K562 (cell line): ENCODE results near the gene TMPRSS9.

Source experiments
- ATF7 ChIP-seq: fragments of 450-650 bp; IDR thresholded peaks from 2 replicates; pipeline ENCODE4 v1.7.1; 2014; ENCODE audit warnings: mild to moderate bottlenecking, moderate library complexity
- HMG20A ChIP-seq: fragments of 450-650 bp; formaldehyde crosslinking; conservative IDR thresholded peaks from 2 replicates; pipeline ENCODE4 v1.4.0; 2020; ENCODE audit warnings: mild to moderate bottlenecking, mixed read lengths
- KDM4B ChIP-seq, 2 experiments: fragments of 450-650 bp in 1 of 2; sonication (generic) in 1 of 2; IDR thresholded peaks; 2 replicates each; pipeline ENCODE4 v1.6.1; 2016 to 2017; ENCODE audit warnings: borderline replicate concordance in 2 of 2, antibody characterized with exemption in 1 of 2, low read depth in 1 of 2, mild to moderate bottlenecking in 1 of 2
- MYNN ChIP-seq, 2 experiments: sonication (generic); formaldehyde crosslinking in 1 of 2; IDR thresholded peaks; 2 replicates each; pipeline versions ENCODE4 v1.5.0 to v1.6.1; 2016 to 2020; ENCODE audit warnings: antibody characterized with exemption in 1 of 2, missing genetic modification reagents in 1 of 2
- POLR2A ChIP-seq: fragments of 450-650 bp; conservative IDR thresholded peaks from 2 replicates; pipeline ENCODE4 v1.6.1; 2016
- POLR2AphosphoS5 ChIP-seq: IDR thresholded peaks from 2 replicates; pipeline ENCODE4 v1.6.1; 2011; ENCODE audit warnings: mild to moderate bottlenecking, low read depth, low read length, moderate library complexity; ENCODE audit not compliant: control insufficient read depth, insufficient read depth
- SIX5 ChIP-seq, 2 experiments: IDR thresholded peaks; 2 replicates each; pipeline ENCODE4 v1.6.1; 2011; ENCODE audit warnings: low read length in 2 of 2, borderline replicate concordance in 1 of 2, low read depth in 1 of 2, mild to moderate bottlenecking in 1 of 2, moderate library complexity in 1 of 2; ENCODE audit not compliant: insufficient read depth in 1 of 2
- ZBTB7A ChIP-seq: IDR thresholded peaks from 2 replicates; pipeline ENCODE4 v1.6.1; 2011; ENCODE audit warnings: low read depth, mild to moderate bottlenecking, low read length, moderate library complexity, borderline replicate concordance; ENCODE audit not compliant: control insufficient read depth
- ZFP36 ChIP-seq: fragments of 150-350 bp; IDR thresholded peaks from 2 replicates; pipeline ENCODE4 v1.6.1; 2018; ENCODE audit warnings: low read length, low read depth; ENCODE audit not compliant: partially characterized antibody
- TF ChIP-seq, protein P1 (sequence below): sonication (generic); formaldehyde crosslinking; IDR thresholded peaks from 2 replicates; pipeline ENCODE4 v1.8.1; 2023; ENCODE audit warnings: mild to moderate bottlenecking, missing genetic modification reagents
- TF ChIP-seq, protein P2 (sequence below), 3 experiments: IDR thresholded peaks in 2 of 3; conservative IDR thresholded peaks in 1 of 3; 2 replicates each; pipeline ENCODE4 v1.5.1; 2011 to 2012; ENCODE audit warnings: low read length in 3 of 3, mild to moderate bottlenecking in 3 of 3, control low read depth in 2 of 3, improper control_type of control experiment in 1 of 3, inconsistent platforms in 1 of 3, low read depth in 1 of 3, mixed read lengths in 1 of 3, moderate library complexity in 1 of 3; ENCODE audit not compliant: insufficient read depth in 2 of 3

DNA sequence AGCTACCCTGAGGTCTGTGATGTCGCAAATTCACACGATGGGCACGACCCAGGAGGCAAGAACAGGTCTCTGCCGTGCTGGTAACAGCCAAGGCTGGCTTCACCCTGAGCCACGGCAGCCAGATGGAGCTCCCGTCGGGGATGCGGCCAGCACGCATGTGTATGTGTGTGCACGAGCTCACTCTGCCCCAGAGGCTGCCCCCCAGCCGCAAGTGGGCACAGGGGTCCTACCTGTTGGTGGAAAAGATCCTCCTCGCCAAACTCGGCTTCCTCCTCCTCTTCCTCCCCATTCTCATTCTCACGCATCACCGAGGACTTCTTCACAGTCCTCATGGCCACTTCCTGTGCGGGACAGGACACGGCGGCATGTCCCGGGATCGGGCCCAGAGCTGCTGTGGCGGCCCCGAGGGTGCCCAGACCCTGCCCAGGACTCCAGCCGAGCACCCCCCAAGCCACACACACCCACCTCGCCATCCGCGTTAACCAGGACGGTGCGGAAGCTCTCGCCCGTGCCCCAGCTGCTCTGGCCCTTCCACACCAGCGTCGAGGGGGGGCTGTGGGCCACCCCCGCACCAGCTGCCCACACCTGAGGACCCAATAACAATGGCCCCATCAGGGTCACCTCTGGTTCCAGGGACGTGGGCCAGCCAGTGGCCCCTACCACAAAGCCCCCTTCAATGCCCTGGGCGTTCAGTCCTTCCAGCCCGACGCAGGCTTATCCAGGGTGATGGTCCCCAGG lies 71.4 kb downstream of the TMPRSS9 start:
- TF ChIP-seq MYNN (IDR thresholded peaks at IDR 0.05) (no peak), MYNN (CRISPR knock-in tag; IDR thresholded peaks at IDR 0.05) (no peak), HMG20A (no peak), SIX5 (IDR thresholded peaks at IDR 0.05; ENCODE audit: borderline replicate concordance in 1 of 2, insufficient read depth in 1 of 2, low read depth in 1 of 2, low read length in 2 of 2) (no peak), POLR2A (no peak), ZFP36 (no peak), POLR2AphosphoS5 (no peak), ATF7 (no peak), ZBTB7A (no peak), KDM4B (IDR thresholded peaks at IDR 0.05; ENCODE audit: borderline replicate concordance in 2 of 2, low read depth in 1 of 2) (no peak)
- TF ChIP-seq, protein P1, sequence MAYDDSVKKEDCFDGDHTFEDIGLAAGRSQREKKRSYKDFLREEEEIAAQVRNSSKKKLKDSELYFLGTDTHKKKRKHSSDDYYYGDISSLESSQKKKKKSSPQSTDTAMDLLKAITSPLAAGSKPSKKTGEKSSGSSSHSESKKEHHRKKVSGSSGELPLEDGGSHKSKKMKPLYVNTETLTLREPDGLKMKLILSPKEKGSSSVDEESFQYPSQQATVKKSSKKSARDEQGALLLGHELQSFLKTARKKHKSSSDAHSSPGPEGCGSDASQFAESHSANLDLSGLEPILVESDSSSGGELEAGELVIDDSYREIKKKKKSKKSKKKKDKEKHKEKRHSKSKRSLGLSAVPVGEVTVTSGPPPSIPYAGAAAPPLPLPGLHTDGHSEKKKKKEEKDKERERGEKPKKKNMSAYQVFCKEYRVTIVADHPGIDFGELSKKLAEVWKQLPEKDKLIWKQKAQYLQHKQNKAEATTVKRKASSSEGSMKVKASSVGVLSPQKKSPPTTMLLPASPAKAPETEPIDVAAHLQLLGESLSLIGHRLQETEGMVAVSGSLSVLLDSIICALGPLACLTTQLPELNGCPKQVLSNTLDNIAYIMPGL: no peak
- TF ChIP-seq, protein P2, sequence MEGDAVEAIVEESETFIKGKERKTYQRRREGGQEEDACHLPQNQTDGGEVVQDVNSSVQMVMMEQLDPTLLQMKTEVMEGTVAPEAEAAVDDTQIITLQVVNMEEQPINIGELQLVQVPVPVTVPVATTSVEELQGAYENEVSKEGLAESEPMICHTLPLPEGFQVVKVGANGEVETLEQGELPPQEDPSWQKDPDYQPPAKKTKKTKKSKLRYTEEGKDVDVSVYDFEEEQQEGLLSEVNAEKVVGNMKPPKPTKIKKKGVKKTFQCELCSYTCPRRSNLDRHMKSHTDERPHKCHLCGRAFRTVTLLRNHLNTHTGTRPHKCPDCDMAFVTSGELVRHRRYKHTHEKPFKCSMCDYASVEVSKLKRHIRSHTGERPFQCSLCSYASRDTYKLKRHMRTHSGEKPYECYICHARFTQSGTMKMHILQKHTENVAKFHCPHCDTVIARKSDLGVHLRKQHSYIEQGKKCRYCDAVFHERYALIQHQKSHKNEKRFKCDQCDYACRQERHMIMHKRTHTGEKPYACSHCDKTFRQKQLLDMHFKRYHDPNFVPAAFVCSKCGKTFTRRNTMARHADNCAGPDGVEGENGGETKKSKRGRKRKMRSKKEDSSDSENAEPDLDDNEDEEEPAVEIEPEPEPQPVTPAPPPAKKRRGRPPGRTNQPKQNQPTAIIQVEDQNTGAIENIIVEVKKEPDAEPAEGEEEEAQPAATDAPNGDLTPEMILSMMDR (IDR thresholded peaks at IDR 0.05 in 2 of 3, conservative IDR thresholded peaks at IDR 0.05 in 1 of 3; ENCODE audit: insufficient read depth in 2 of 3, low read depth in 1 of 3, low read length in 3 of 3): no peak
